Sigmoid colon (tissue), 7 donors: ENCODE data around the gene RS1. TPM values are rescaled to one million over a fixed set of nuclear protein-coding genes. Genes with fewer than 3 reads are reported as not detected.

Experiments used
- DNase-seq: peaks from one replicate; pipeline ENCODE4 v3.0.0-alpha.2; 2019
- H3K27ac ChIP-seq, 4 donors: fragments of 200-600 bp; sonication (generic); one replicate each; pipeline ENCODE4 v1.5.1; 2016 to 2019; ENCODE audit warnings: mild to moderate bottlenecking in 1 of 4
- H3K27me3 ChIP-seq, 3 donors: fragments of 200-600 bp; sonication (generic); one replicate each; pipeline ENCODE4 v1.5.1; 2019; ENCODE audit warnings: mild to moderate bottlenecking in 1 of 3
- H3K36me3 ChIP-seq, 4 donors: fragments of 200-600 bp; sonication (generic); one replicate each; pipeline ENCODE4 v1.5.1; 2016 to 2019
- H3K4me1 ChIP-seq, 4 donors: fragments of 200-600 bp; sonication (generic); one replicate each; pipeline ENCODE4 v1.5.1; 2017 to 2019
- H3K4me3 ChIP-seq, 4 donors: fragments of 200-600 bp; sonication (generic); one replicate each; pipeline ENCODE4 v1.5.1; 2017 to 2019; ENCODE audit warnings: mild to moderate bottlenecking in 2 of 4, moderate library complexity in 1 of 4
- H3K9me3 ChIP-seq, 4 donors: fragments of 200-600 bp in 3 of 4; sonication (generic) in 3 of 4; one replicate each; pipeline versions ENCODE4 v1.5.1 to v1.6.1; 2013 to 2019
- CTCF ChIP-seq, 4 experiments: fragments of 450-650 bp in 3 of 4; fragments of 200-600 bp in 1 of 4; IDR thresholded peaks; one replicate each; pipeline ENCODE4 v1.5.1; 2016 to 2019; ENCODE audit warnings: antibody characterized with exemption in 4 of 4, mild to moderate bottlenecking in 3 of 4, moderate library complexity in 2 of 4
- EP300 ChIP-seq, 4 donors: sonication (generic); formaldehyde crosslinking; IDR thresholded peaks; one replicate each; pipeline ENCODE4 v1.6.1; 2017; ENCODE audit warnings: antibody characterized with exemption in 4 of 4
- POLR2A ChIP-seq, 2 donors: fragments of 450-650 bp; IDR thresholded peaks; one replicate each; pipeline ENCODE4 v1.6.1; 2016; ENCODE audit warnings: antibody characterized with exemption in 2 of 2, mild to moderate bottlenecking in 2 of 2, moderate library complexity in 2 of 2
- POLR2AphosphoS5 ChIP-seq, 4 donors: sonication (generic); formaldehyde crosslinking; IDR thresholded peaks; one replicate each; pipeline ENCODE4 v1.6.1; 2017; ENCODE audit warnings: antibody characterized with exemption in 4 of 4
- WGBS, 2 donors: extraction: QIAGEN DNeasy Blood & Tissue Kit; methylation state at CpG; one replicate each; pipeline ENCODE4 v1.1.7; 2013; 5-methylcytosine and 5-hydroxymethylcytosine counted together
- intact Hi-C: fragments of 100-400 bp; cut with DNase I; formaldehyde crosslinking; loops from one replicate; pipeline ENCODE4 v1.15.1; 2023
- polyA plus RNA-seq, 3 donors: library from polyadenylated mRNA; stranded (reverse); fragments of 200-250 nt; gene quantifications; one replicate each; pipeline ENCODE4 v1.2.3, GENCODE V29; 2013
- total RNA-seq, 4 donors: library from RNA; depleted of rRNA; stranded (reverse); fragments of >200 nt; gene quantifications; one replicate each; pipeline ENCODE4 v1.1.0, GENCODE V29; 2016
- donor health status: healthy with polysubstance abuse.
- donor health status: Bipolar disorder and iron deficiency.
- donor health status: healthy.

RS1 gene
- total and polyA plus RNA-seq, 7 donors = 0.01 TPM; not detected in 6

GRCh38 chrX:18668071-18668835 lies 3.7 kb downstream of the RS1 start:
- Histone ChIP-seq H3K4me1 (no peaks in the 10 kb centered on the region), H3K9me3 (no peaks in the 10 kb centered on the region), H3K27ac (no peak overlapping the region), H3K27me3 (no peaks in the 10 kb centered on the region), H3K36me3 (no peaks in the 10 kb centered on the region), H3K4me3 (no peak overlapping the region)
- TF ChIP-seq CTCF (IDR thresholded peaks at IDR 0.05) (no peak), POLR2A (IDR thresholded peaks at IDR 0.05) (no peak), EP300 (IDR thresholded peaks at IDR 0.05) (no peak), POLR2AphosphoS5 (IDR thresholded peaks at IDR 0.05) (no peak)
- intact Hi-C loops = no loop called here
- 59 to 81% methylated on average over 15 of the region's 15 CpGs for WGBS, 2 donors
- no peak for DNase-seq

GRCh38 chrX:18666614-18667013 lies 5.3 kb downstream of the RS1 start:
- H3K9me3 ChIP-seq = no peaks in the 10 kb centered on the region
- TF ChIP-seq POLR2A (IDR thresholded peaks at IDR 0.05) (no peak), POLR2AphosphoS5 (IDR thresholded peaks at IDR 0.05) (no peak), CTCF (IDR thresholded peaks at IDR 0.05) (no peak), EP300 (IDR thresholded peaks at IDR 0.05) (no peak)
- intact Hi-C loops = no loop called here
- no peak overlapping the region for H3K4me3 ChIP-seq
- no peaks in the 10 kb centered on the region for H3K36me3 ChIP-seq
- H3K27ac ChIP-seq = no peak overlapping the region
- H3K4me1 ChIP-seq = no peaks in the 10 kb centered on the region
- 81 to 89% methylated on average over 15 of the region's 15 CpGs for WGBS, 2 donors
- no peaks in the 10 kb centered on the region for H3K27me3 ChIP-seq
- DNase-seq = no peak

- Histone ChIP-seq H3K4me1 (no peaks in the 10 kb centered on the region), H3K9me3 (no peaks in the 10 kb centered on the region), H3K27ac (no peak overlapping the region), H3K4me3 (no peak overlapping the region), H3K27me3 (no peaks in the 10 kb centered on the region), H3K36me3 (no peaks in the 10 kb centered on the region)
- 91 to 96% methylated on average over 8 of the region's 8 CpGs for WGBS, 2 donors
- DNase-seq = no peak
- TF ChIP-seq POLR2AphosphoS5 (IDR thresholded peaks at IDR 0.05) (no peak), POLR2A (IDR thresholded peaks at IDR 0.05) (no peak)
- intact Hi-C loops = no loop called here
These were observed 7.0 kb downstream of the RS1 start for GRCh38 chrX:18664947-18665346.

- DNase-seq = no peak
- H3K9me3 ChIP-seq = no peaks in the 10 kb centered on the region
- H3K4me3 ChIP-seq = no peak overlapping the region
- no peaks in the 10 kb centered on the region for H3K4me1 ChIP-seq
- 88 to 93% methylated on average over 12 of the region's 12 CpGs for whole genome bisulfite sequencing, 2 donors
- no peaks in the 10 kb centered on the region for H3K36me3 ChIP-seq
- TF ChIP-seq EP300 (IDR thresholded peaks at IDR 0.05) = no peak
- no peaks in the 10 kb centered on the region for H3K27me3 ChIP-seq
- intact Hi-C loops = no loop called here
- no peak overlapping the region for H3K27ac ChIP-seq
These were observed 10.6 kb downstream of the RS1 start for GRCh38 chrX:18661273-18661672.

GRCh38 chrX:18654875-18655836 lies 16.8 kb downstream of the RS1 start:
- WGBS, 2 donors = 51 to 57% methylated on average over 5 of the region's 5 CpGs
- no peak for TF ChIP-seq CTCF (IDR thresholded peaks at IDR 0.05)
- Histone ChIP-seq H3K9me3 (no peaks in the 10 kb centered on the region), H3K4me1 (no peaks in the 10 kb centered on the region), H3K27ac (no peak overlapping the region), H3K36me3 (no peaks in the 10 kb centered on the region), H3K27me3 (no peaks in the 10 kb centered on the region), H3K4me3 (no peak overlapping the region)
- no peak for DNase-seq
- intact Hi-C loops = no loop called here
